Prostate gland (tissue), 2 donors: ENCODE results near the gene AZIN2.

Experiments
- POLR2A ChIP-seq: fragments of 450-650 bp; IDR thresholded peaks from one replicate; pipeline ENCODE4 v1.6.1; 2016; ENCODE audit warnings: antibody characterized with exemption, mild to moderate bottlenecking
- POLR2AphosphoS5 ChIP-seq: sonication (generic); formaldehyde crosslinking; IDR thresholded peaks from one replicate; pipeline ENCODE4 v1.6.1; 2017; ENCODE audit warnings: antibody characterized with exemption
- TF ChIP-seq, protein P1 (sequence below), 4 experiments: fragments of 200-600 bp in 2 of 4; fragments of 450-650 bp in 2 of 4; sonication (generic) in 2 of 4; IDR thresholded peaks; 1 replicate in 3 of 4; 2 replicates in 1 of 4; pipeline ENCODE4 v1.5.1; 2016 to 2019; ENCODE audit warnings: antibody characterized with exemption in 4 of 4, mild to moderate bottlenecking in 2 of 4, moderate library complexity in 2 of 4

DNA sequence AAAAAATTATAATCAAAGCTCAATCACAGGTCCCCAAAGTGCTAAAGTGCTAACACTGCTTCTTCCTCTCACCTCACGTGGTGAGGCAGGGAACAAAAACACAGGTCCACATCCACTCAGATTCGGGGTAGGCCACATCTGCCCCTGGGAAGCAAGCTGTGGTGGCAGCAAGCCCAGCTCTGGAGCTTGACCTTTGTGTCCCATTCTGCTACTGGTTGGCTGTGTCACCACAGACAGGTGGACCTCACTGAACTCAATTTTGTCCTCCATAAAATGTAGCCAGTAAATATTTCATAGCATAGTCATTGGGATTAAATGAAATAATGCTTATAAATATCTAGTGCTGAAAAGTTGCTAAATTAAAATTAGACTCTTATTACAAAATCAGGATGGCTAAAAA is 8.5 kb downstream of the AZIN2 start:
- TF ChIP-seq, protein P1, sequence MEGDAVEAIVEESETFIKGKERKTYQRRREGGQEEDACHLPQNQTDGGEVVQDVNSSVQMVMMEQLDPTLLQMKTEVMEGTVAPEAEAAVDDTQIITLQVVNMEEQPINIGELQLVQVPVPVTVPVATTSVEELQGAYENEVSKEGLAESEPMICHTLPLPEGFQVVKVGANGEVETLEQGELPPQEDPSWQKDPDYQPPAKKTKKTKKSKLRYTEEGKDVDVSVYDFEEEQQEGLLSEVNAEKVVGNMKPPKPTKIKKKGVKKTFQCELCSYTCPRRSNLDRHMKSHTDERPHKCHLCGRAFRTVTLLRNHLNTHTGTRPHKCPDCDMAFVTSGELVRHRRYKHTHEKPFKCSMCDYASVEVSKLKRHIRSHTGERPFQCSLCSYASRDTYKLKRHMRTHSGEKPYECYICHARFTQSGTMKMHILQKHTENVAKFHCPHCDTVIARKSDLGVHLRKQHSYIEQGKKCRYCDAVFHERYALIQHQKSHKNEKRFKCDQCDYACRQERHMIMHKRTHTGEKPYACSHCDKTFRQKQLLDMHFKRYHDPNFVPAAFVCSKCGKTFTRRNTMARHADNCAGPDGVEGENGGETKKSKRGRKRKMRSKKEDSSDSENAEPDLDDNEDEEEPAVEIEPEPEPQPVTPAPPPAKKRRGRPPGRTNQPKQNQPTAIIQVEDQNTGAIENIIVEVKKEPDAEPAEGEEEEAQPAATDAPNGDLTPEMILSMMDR (IDR thresholded peaks at IDR 0.05): no peak
- no peak for TF ChIP-seq POLR2A
- no peak for TF ChIP-seq POLR2AphosphoS5
